ENCODE measurements around the gene KIF16B. TPM values are rescaled to one million over a fixed set of nuclear protein-coding genes. Genes with fewer than 3 reads are reported as not detected.

KIF16B gene
- total and polyA plus RNA-seq, 4 donors = 5.1 to 19.7 (median 8.4) TPM

GRCh38 chr20:16539280-16540021 is 33.8 kb downstream of the KIF16B start:
- WGBS = 83% methylated on average over 5 of the region's 5 CpGs
- peaks cover 6 to 16% (median 11%) of the 10 kb centered on the region in 4 donors for H3K4me1 ChIP-seq (ENCODE audit: control insufficient read depth in 4 of 4, insufficient read depth in 4 of 4, low read length in 3 of 4)
- no peak overlapping the region for H3K4me3 ChIP-seq (ENCODE audit: low read depth in 1 of 3, low read length in 3 of 3)
- no peaks in the 10 kb centered on the region for H3K36me3 ChIP-seq (ENCODE audit: control insufficient read depth in 4 of 4, insufficient read depth in 3 of 4, low read depth in 1 of 4, low read length in 3 of 4)
- no peaks in the 10 kb centered on the region for H3K9me3 ChIP-seq (ENCODE audit: control insufficient read depth in 4 of 4, low read length in 3 of 4)
- TF ChIP-seq RAD21 (IDR thresholded peaks at IDR 0.05) (no peak), YY1 (IDR thresholded peaks at IDR 0.05) (no peak), MAX (IDR thresholded peaks at IDR 0.05) (no peak), ZBTB33 (IDR thresholded peaks at IDR 0.05) (no peak), JUND (IDR thresholded peaks at IDR 0.05) (no peak), FOXA2 (IDR thresholded peaks at IDR 0.05) (no peak), NR2F2 (IDR thresholded peaks at IDR 0.05) (no peak), HNF4G (IDR thresholded peaks at IDR 0.05) (no peak), FOXA1 (IDR thresholded peaks at IDR 0.05) (no peak), RXRA (IDR thresholded peaks at IDR 0.05) (no peak), HNF4A (conservative IDR thresholded peaks at IDR 0.05) (no peak), ATF3 (IDR thresholded peaks at IDR 0.05) (no peak), SP1 (IDR thresholded peaks at IDR 0.05) (no peak), EGR1 (IDR thresholded peaks at IDR 0.05; ENCODE audit: low read depth in 2 of 2) (no peak), GABPA (IDR thresholded peaks at IDR 0.05 in 1 of 2, conservative IDR thresholded peaks at IDR 0.05 in 1 of 2) (no peak), CTCF (IDR thresholded peaks at IDR 0.05; ENCODE audit: low read depth, low read length, missing input control) (no peak)
- TF ChIP-seq, protein P1, sequence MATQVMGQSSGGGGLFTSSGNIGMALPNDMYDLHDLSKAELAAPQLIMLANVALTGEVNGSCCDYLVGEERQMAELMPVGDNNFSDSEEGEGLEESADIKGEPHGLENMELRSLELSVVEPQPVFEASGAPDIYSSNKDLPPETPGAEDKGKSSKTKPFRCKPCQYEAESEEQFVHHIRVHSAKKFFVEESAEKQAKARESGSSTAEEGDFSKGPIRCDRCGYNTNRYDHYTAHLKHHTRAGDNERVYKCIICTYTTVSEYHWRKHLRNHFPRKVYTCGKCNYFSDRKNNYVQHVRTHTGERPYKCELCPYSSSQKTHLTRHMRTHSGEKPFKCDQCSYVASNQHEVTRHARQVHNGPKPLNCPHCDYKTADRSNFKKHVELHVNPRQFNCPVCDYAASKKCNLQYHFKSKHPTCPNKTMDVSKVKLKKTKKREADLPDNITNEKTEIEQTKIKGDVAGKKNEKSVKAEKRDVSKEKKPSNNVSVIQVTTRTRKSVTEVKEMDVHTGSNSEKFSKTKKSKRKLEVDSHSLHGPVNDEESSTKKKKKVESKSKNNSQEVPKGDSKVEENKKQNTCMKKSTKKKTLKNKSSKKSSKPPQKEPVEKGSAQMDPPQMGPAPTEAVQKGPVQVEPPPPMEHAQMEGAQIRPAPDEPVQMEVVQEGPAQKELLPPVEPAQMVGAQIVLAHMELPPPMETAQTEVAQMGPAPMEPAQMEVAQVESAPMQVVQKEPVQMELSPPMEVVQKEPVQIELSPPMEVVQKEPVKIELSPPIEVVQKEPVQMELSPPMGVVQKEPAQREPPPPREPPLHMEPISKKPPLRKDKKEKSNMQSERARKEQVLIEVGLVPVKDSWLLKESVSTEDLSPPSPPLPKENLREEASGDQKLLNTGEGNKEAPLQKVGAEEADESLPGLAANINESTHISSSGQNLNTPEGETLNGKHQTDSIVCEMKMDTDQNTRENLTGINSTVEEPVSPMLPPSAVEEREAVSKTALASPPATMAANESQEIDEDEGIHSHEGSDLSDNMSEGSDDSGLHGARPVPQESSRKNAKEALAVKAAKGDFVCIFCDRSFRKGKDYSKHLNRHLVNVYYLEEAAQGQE (IDR thresholded peaks at IDR 0.05) = no peak
- no peak overlapping the region for H3K9ac ChIP-seq (ENCODE audit: low read depth in 1 of 2, low read length in 2 of 2)
- no peak for DNase-seq (ENCODE audit: low spot score)
- no peaks in the 10 kb centered on the region for H3K27me3 ChIP-seq (ENCODE audit: control insufficient read depth in 4 of 4, insufficient read depth in 4 of 4, low read length in 3 of 4)
- no peak overlapping the region for H3K27ac ChIP-seq (ENCODE audit: low read depth in 1 of 2, low read length in 2 of 2)

Measured in liver (tissue), 9 donors.